Endothelial cell of umbilical vein (primary cell): ENCODE data around the gene SLC4A1AP. TPM values are rescaled to one million over a fixed set of nuclear protein-coding genes. Genes with fewer than 3 reads are reported as not detected.

Experiments
- BruUV-seq: library from RNA; stranded (reverse); fragments of 400-500 nt; replicated peaks from 2 replicates; lab custom pipeline; 2021; lab: Mats Ljungman, UMichigan
- CTCF ChIA-PET: fragments of 300-600, 350-600 bp; sonication (Branson Sonifier 250); formaldehyde crosslinking; loops from one replicate; lab custom pipeline; 2021; ENCODE audit warnings: antibody characterized with exemption, inconsistent platforms; lab: Charles Lee
- POLR2A ChIA-PET: fragments of 300-600, 350-600 bp; sonication (Branson Sonifier 250); formaldehyde crosslinking; loops from one replicate; lab custom pipeline; 2021; ENCODE audit warnings: antibody characterized with exemption, inconsistent platforms; lab: Charles Lee
- DNase-seq: peaks from one replicate; pipeline ENCODE4 v3.0.0-alpha.2; 2011; ENCODE audit warnings: low read depth, low spot score
- FAIRE-seq: peaks from 2 replicates; lab custom pipeline; 2011; peaks lifted over from hg19 to GRCh38; lab: Jason Lieb, UNC
- H2AFZ ChIP-seq: 2 replicates; pipeline ENCODE4 v1.6.0; 2012; ENCODE audit warnings: low read depth, low read length, control low read depth, inconsistent platforms
- H3K27ac ChIP-seq: 2 replicates; pipeline ENCODE4 v1.5.1; 2011; ENCODE audit warnings: low read depth, mild to moderate bottlenecking, control low read depth, low read length, moderate library complexity; ENCODE audit not compliant: insufficient read depth
- H3K27me3 ChIP-seq, 2 experiments: 2 replicates each; pipeline versions ENCODE4 v1.6.0 to v1.6.1; 2011; ENCODE audit warnings: low read length in 2 of 2, mixed read lengths in 1 of 2; ENCODE audit not compliant: control insufficient read depth in 2 of 2, insufficient read depth in 2 of 2
- H3K36me3 ChIP-seq, 2 experiments: 2 replicates in 1 of 2; 3 replicates in 1 of 2; pipeline ENCODE4 v1.5.1; 2011; ENCODE audit warnings: low read length in 2 of 2, mild to moderate bottlenecking in 1 of 2, moderate library complexity in 1 of 2; ENCODE audit not compliant: control insufficient read depth in 2 of 2, insufficient read depth in 2 of 2; ENCODE audit errors: extremely low read depth in 1 of 2
- H3K4me1 ChIP-seq: 3 replicates; pipeline ENCODE4 v1.5.1; 2011; ENCODE audit warnings: mild to moderate bottlenecking, low read length; ENCODE audit not compliant: control insufficient read depth, insufficient read depth; ENCODE audit errors: extremely low read depth
- H3K4me2 ChIP-seq: 2 replicates; pipeline ENCODE4 v1.6.1; 2011; ENCODE audit warnings: low read length, control low read depth, mixed read lengths; ENCODE audit not compliant: insufficient read depth
- H3K4me3 ChIP-seq, 3 experiments: fragments of 200-600 bp in 1 of 3; sonication (generic), shearing (Covaris generic) in 1 of 3; replicated peaks in 1 of 3; 2 replicates each; pipeline ENCODE4 v1.5.1; 2011 to 2016; ENCODE audit warnings: control low read depth in 3 of 3, low read length in 3 of 3, mild to moderate bottlenecking in 2 of 3, inconsistent platforms in 1 of 3, low read depth in 1 of 3, moderate library complexity in 1 of 3; ENCODE audit not compliant: insufficient read depth in 1 of 3
- H3K79me2 ChIP-seq: 2 replicates; pipeline ENCODE4 v1.6.0; 2012; ENCODE audit warnings: low read length, inconsistent platforms; ENCODE audit not compliant: control insufficient read depth, insufficient read depth
- H3K9ac ChIP-seq: replicated peaks from 2 replicates; pipeline ENCODE3; 2011; ENCODE audit warnings: low read length, control low read depth; ENCODE audit not compliant: insufficient read depth; ENCODE audit errors: extremely low read depth
- H3K9me1 ChIP-seq: replicated peaks from 3 replicates; pipeline ENCODE4 v1.6.0; 2011; ENCODE audit warnings: mild to moderate bottlenecking, low read length; ENCODE audit not compliant: control insufficient read depth, insufficient read depth; ENCODE audit errors: extremely low read depth
- H3K9me3 ChIP-seq: replicated peaks from 2 replicates; pipeline ENCODE4 v1.5.1; 2012; ENCODE audit warnings: low read length, inconsistent platforms; ENCODE audit not compliant: control insufficient read depth, insufficient read depth
- H4K20me1 ChIP-seq: replicated peaks from 2 replicates; pipeline ENCODE3; 2011; ENCODE audit warnings: mild to moderate bottlenecking, low read length; ENCODE audit not compliant: control insufficient read depth, insufficient read depth; ENCODE audit errors: extremely low read depth
- CTCF ChIP-seq, 2 donors: IDR thresholded peaks; 1 replicate in 1 of 2; 2 replicates in 1 of 2; pipeline ENCODE4 v1.5.1; 2011; ENCODE audit warnings: low read length in 2 of 2, mild to moderate bottlenecking in 2 of 2, moderate library complexity in 2 of 2, control low read depth in 1 of 2, inconsistent platforms in 1 of 2, low read depth in 1 of 2; ENCODE audit not compliant: insufficient read depth in 1 of 2; ENCODE audit errors: extremely low read depth in 1 of 2
- EZH2 ChIP-seq: IDR thresholded peaks from 2 replicates; pipeline ENCODE4 v1.6.1; 2012; ENCODE audit warnings: borderline replicate concordance, low read depth, mild to moderate bottlenecking, moderate library complexity, low read length, inconsistent platforms; ENCODE audit not compliant: severe bottlenecking
- FOS ChIP-seq: IDR thresholded peaks from 2 replicates; pipeline ENCODE4 v1.6.1; 2011; ENCODE audit warnings: mild to moderate bottlenecking, low read length, moderate library complexity, borderline replicate concordance; ENCODE audit not compliant: insufficient read depth
- GATA2 ChIP-seq: IDR thresholded peaks from 2 replicates; pipeline ENCODE4 v1.7.0; 2011; ENCODE audit warnings: low read depth, mild to moderate bottlenecking, moderate library complexity, mixed read lengths, low read length; ENCODE audit not compliant: insufficient read length, insufficient read depth
- JUN ChIP-seq: IDR thresholded peaks from 2 replicates; pipeline ENCODE4 v1.6.1; 2011; ENCODE audit warnings: borderline replicate concordance, low read depth; ENCODE audit not compliant: insufficient read length, insufficient read depth
- MYC ChIP-seq: IDR thresholded peaks from one replicate; pipeline ENCODE4 v1.6.1; 2011; ENCODE audit warnings: mild to moderate bottlenecking, low read depth, low read length
- POLR2A ChIP-seq: IDR thresholded peaks from 2 replicates; pipeline ENCODE4 v1.6.1; 2012; ENCODE audit warnings: low read depth, mild to moderate bottlenecking, control low read depth, low read length
- POLR2AphosphoS5 ChIP-seq: IDR thresholded peaks from 2 replicates; pipeline ENCODE4 v1.6.1; 2012; ENCODE audit warnings: low read depth, mild to moderate bottlenecking, control low read depth, low read length, moderate library complexity; ENCODE audit not compliant: insufficient read depth
- dilution Hi-C: fragments of 300-500 bp; cut with MboI; formaldehyde crosslinking; loops from one replicate; pipeline ENCODE4 v1.15.0; 2019; ENCODE audit warnings: low sequenced_read_pairs; ENCODE audit not compliant: extremely low pct_ligation_motif_present
- intact Hi-C: fragments of 100-400 bp; cut with micrococcal nuclease; formaldehyde crosslinking; loops from one replicate; pipeline ENCODE4 v1.10.0; 2022
- polyA plus RNA-seq, 4 experiments: library from polyadenylated mRNA; depleted of rRNA in 3 of 4; stranded (reverse) in 3 of 4; unstranded in 1 of 4; fragments of >200 nt; gene quantifications; 2 replicates each; pipeline versions ENCODE4 v1.2.1 to v1.2.3, GENCODE V29; 2011 to 2012; ENCODE audit warnings: missing spikeins in 1 of 4
- total RNA-seq: library from RNA; stranded (reverse); gene quantifications from 2 replicates; pipeline ENCODE4 v1.2.3, GENCODE V29; 2021
- TF ChIP-seq, protein P1 (sequence below): IDR thresholded peaks from 2 replicates; pipeline ENCODE4 v1.6.1; 2011; ENCODE audit not compliant: insufficient read depth, insufficient read length

The SLC4A1AP gene
- total and polyA plus RNA-seq, 2 donors (not counting 3 experiments of a cell fraction or from before 2014, with no cell fraction given): 9.5 to 28.4 TPM

DNA sequence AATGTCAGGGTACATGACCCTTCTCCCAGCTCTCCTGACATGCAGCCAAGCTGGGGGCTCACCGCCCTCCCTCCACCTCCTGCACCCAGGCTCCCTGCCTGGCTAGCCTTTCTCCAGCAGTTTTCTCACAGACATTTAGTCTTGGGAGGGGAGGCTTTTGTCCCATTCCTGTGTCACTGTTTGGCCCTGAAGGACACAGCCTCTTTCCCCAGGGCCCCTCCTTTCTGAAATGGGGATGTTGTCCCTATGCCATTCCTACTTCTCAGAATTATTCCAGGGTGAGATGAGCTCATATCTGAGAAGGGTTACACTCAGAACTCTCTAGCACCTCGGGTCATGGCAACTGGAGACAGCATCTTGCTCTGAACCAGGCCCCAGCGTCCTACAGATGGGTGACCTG is 60.5 kb downstream of the SLC4A1AP start:
- CTCF ChIA-PET: interaction anchor here (0.8 to 2.9 kb wide), 20 partner anchors 9 to 768 kb away, joined by 3 to 48 read pairs (median 10); no protein-coding TSS in a partner anchor
- DNase-seq (no peak), FAIRE-seq (no peak)
- no peaks in the 10 kb centered on the region for H3K79me2 ChIP-seq
- intact Hi-C loops: no loop called here
- H3K4me2 ChIP-seq: no peak overlapping the region
- H3K27me3 ChIP-seq: no peaks in the 10 kb centered on the region
- no peaks in the 10 kb centered on the region for H4K20me1 ChIP-seq
- H3K4me3 ChIP-seq: no peak overlapping the region
- H3K9me3 ChIP-seq: no peaks in the 10 kb centered on the region
- no peaks in the 10 kb centered on the region for H3K9me1 ChIP-seq
- BruUV-seq: no TSS peak
- H2AFZ ChIP-seq: no peak overlapping the region
- H3K9ac ChIP-seq: no peak overlapping the region
- no peak overlapping the region for H3K27ac ChIP-seq
- H3K4me1 ChIP-seq: peaks cover 14% of the 10 kb centered on the region
- dilution Hi-C loops: no loop called here
- TF ChIP-seq EZH2 (no peak), MYC (no peak), POLR2A (no peak), JUN (no peak), FOS (no peak), GATA2 (no peak), CTCF (IDR thresholded peaks at IDR 0.05; ENCODE audit: extremely low read depth in 1 of 2, insufficient read depth in 1 of 2, low read depth in 1 of 2, low read length in 2 of 2) (no peak), POLR2AphosphoS5 (no peak)
- TF ChIP-seq, protein P1, sequence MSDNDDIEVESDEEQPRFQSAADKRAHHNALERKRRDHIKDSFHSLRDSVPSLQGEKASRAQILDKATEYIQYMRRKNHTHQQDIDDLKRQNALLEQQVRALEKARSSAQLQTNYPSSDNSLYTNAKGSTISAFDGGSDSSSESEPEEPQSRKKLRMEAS: no peak
- POLR2A ChIA-PET: no interaction called here
- no peaks in the 10 kb centered on the region for H3K36me3 ChIP-seq
